Mammary epithelial cell (primary cell): ENCODE measurements around the gene MTHFR.

Experiments
- CTCF ChIP-seq, 2 donors: IDR thresholded peaks in 1 of 2; conservative IDR thresholded peaks in 1 of 2; 2 replicates each; pipeline ENCODE4 v1.5.1; 2011 to 2012; ENCODE audit warnings: inconsistent platforms in 2 of 2, low read length in 2 of 2, mild to moderate bottlenecking in 2 of 2, control low read depth in 1 of 2, low read depth in 1 of 2; ENCODE audit not compliant: insufficient read depth in 1 of 2; ENCODE audit errors: extremely low read depth in 1 of 2
- EZH2 ChIP-seq: IDR thresholded peaks from 2 replicates; pipeline ENCODE4 v1.6.1; 2012; ENCODE audit warnings: low read length, inconsistent platforms, borderline replicate concordance

- TF ChIP-seq CTCF (conservative IDR thresholded peaks at IDR 0.05 in 1 of 2, IDR thresholded peaks at IDR 0.05 in 1 of 2; ENCODE audit: extremely low read depth in 1 of 2, insufficient read depth in 1 of 2, low read depth in 1 of 2, low read length in 2 of 2) (no peak), EZH2 (no peak)
Measured at GRCh38 chr1:11800391-11800755, 5.4 kb downstream of the MTHFR start.
